SK-N-SH (cell line): ENCODE data around the gene CATSPERB. TPM values are rescaled to one million over a fixed set of nuclear protein-coding genes. Genes with fewer than 3 reads are reported as not detected.

ENCODE experiments used
- CTCF ChIA-PET: fragments of 300-600, 350-600 bp; formaldehyde crosslinking; extraction: SDS; loops from one replicate; lab custom pipeline; 2021; lab: Yijun Ruan, JAX
- POLR2A ChIA-PET: fragments of 350-600 bp; sonication (Branson Sonifier 250); formaldehyde crosslinking; extraction: SDS; loops from one replicate; lab custom pipeline; 2020; ENCODE audit warnings: antibody characterized with exemption, inconsistent platforms; lab: Yijun Ruan, JAX
- DNase-seq: peaks from one replicate; pipeline ENCODE4 v3.0.0; 2012
- H2AFZ ChIP-seq: fragments of 200-600 bp; sonication (generic); 2 replicates; pipeline ENCODE4 v1.8.1; 2016; ENCODE audit warnings: antibody characterized with exemption, mild to moderate bottlenecking, low read depth
- H3F3A ChIP-seq: fragments of 200-600 bp; sonication (generic); replicated peaks from 2 replicates; pipeline ENCODE3; 2016; ENCODE audit warnings: antibody characterized with exemption, mild to moderate bottlenecking; ENCODE audit not compliant: insufficient read depth
- H3K27ac ChIP-seq, 2 experiments: fragments of 200-500 bp in 1 of 2; fragments of 200-600 bp in 1 of 2; sonication (Bioruptor generic) in 1 of 2; sonication (generic), shearing (Covaris generic) in 1 of 2; 2 replicates each; pipeline versions ENCODE4 v1.5.1 to v1.6.1; 2014 to 2016; ENCODE audit warnings: low read depth in 2 of 2, inconsistent platforms in 1 of 2, low read length in 1 of 2, mild to moderate bottlenecking in 1 of 2, mixed read lengths in 1 of 2
- H3K27me3 ChIP-seq: fragments of 200-600 bp; sonication (generic), shearing (Covaris generic); 2 replicates; pipeline ENCODE4 v1.6.1; 2016; ENCODE audit warnings: mixed run types; ENCODE audit not compliant: insufficient read depth
- H3K36me3 ChIP-seq, 2 experiments: fragments of 200-500 bp in 1 of 2; fragments of 200-600 bp in 1 of 2; sonication (Bioruptor generic) in 1 of 2; sonication (generic) in 1 of 2; replicated peaks in 1 of 2; 2 replicates each; pipeline versions ENCODE3 to v1.5.1; 2014 to 2016; ENCODE audit warnings: low read length in 1 of 2, mild to moderate bottlenecking in 1 of 2; ENCODE audit not compliant: insufficient read depth in 2 of 2, control insufficient read depth in 1 of 2
- H3K4me1 ChIP-seq, 2 experiments: fragments of 200-500 bp in 1 of 2; fragments of 200-600 bp in 1 of 2; sonication (Bioruptor generic) in 1 of 2; sonication (generic), shearing (Covaris generic) in 1 of 2; 2 replicates each; pipeline versions ENCODE4 v1.5.1 to v1.6.1; 2014 to 2016; ENCODE audit warnings: low read depth in 1 of 2, low read length in 1 of 2, mixed run types in 1 of 2; ENCODE audit not compliant: insufficient read depth in 2 of 2, control insufficient read depth in 1 of 2
- H3K4me2 ChIP-seq: fragments of 200-600 bp; sonication (generic), shearing (Covaris generic); 2 replicates; pipeline ENCODE4 v1.6.1; 2017; ENCODE audit warnings: mixed run types
- H3K4me3 ChIP-seq, 2 experiments: fragments of 200-500 bp in 1 of 2; fragments of 200-600 bp in 1 of 2; sonication (Bioruptor generic) in 1 of 2; sonication (generic), shearing (Covaris generic) in 1 of 2; 2 replicates each; pipeline versions ENCODE4 v1.5.1 to v1.8.1; 2014 to 2016; ENCODE audit warnings: low read depth in 2 of 2, inconsistent platforms in 1 of 2, low read length in 1 of 2, mild to moderate bottlenecking in 1 of 2, mixed read lengths in 1 of 2, moderate library complexity in 1 of 2
- H3K79me2 ChIP-seq: fragments of 200-600 bp; sonication (generic); 2 replicates; pipeline ENCODE4 v1.8.1; 2017; ENCODE audit warnings: mild to moderate bottlenecking; ENCODE audit not compliant: insufficient read depth
- H3K9ac ChIP-seq: fragments of 200-600 bp; sonication (generic); 2 replicates; pipeline ENCODE4 v1.6.1; 2017; ENCODE audit warnings: mixed run types
- H3K9me2 ChIP-seq: fragments of 200-600 bp; sonication (generic); 2 replicates; pipeline ENCODE4 v1.6.1; 2017; ENCODE audit warnings: mixed run types
- H3K9me3 ChIP-seq: fragments of 200-600 bp; sonication (generic); 2 replicates; pipeline ENCODE4 v1.6.1; 2017; ENCODE audit warnings: mixed run types, mild to moderate bottlenecking, moderate library complexity
- H4K20me1 ChIP-seq: fragments of 200-600 bp; sonication (generic); 2 replicates; pipeline ENCODE4 v1.6.1; 2017; ENCODE audit warnings: mild to moderate bottlenecking, mixed run types; ENCODE audit not compliant: insufficient read depth
- EP300 ChIP-seq, 2 experiments: IDR thresholded peaks; 2 replicates each; pipeline versions ENCODE4 v1.4.0 to v1.6.1; 2012; ENCODE audit warnings: borderline replicate concordance in 1 of 2, low read depth in 1 of 2, low read length in 1 of 2
- FOXM1 ChIP-seq: IDR thresholded peaks from 2 replicates; pipeline ENCODE4 v1.4.0; 2012; ENCODE audit warnings: low read depth, mild to moderate bottlenecking
- GABPA ChIP-seq: IDR thresholded peaks from 2 replicates; pipeline ENCODE4 v1.4.0; 2012; ENCODE audit warnings: low read depth, mild to moderate bottlenecking
- GATA2 ChIP-seq: sonication (generic); formaldehyde crosslinking; IDR thresholded peaks from 2 replicates; pipeline ENCODE4 v1.5.0; 2020; ENCODE audit warnings: mild to moderate bottlenecking, missing genetic modification reagents
- MAX ChIP-seq: IDR thresholded peaks from 2 replicates; pipeline ENCODE4 v1.4.0; 2012; ENCODE audit warnings: low read depth
- MXI1 ChIP-seq: IDR thresholded peaks from 2 replicates; pipeline ENCODE4 v1.6.1; 2012; ENCODE audit warnings: mild to moderate bottlenecking, low read depth, low read length, improper control_type of control experiment
- NFIC ChIP-seq: IDR thresholded peaks from 2 replicates; pipeline ENCODE4 v1.4.0; 2012; ENCODE audit warnings: borderline replicate concordance
- RCOR1 ChIP-seq: fragments of 150-350 bp; IDR thresholded peaks from 2 replicates; pipeline ENCODE4 v1.6.1; 2017; ENCODE audit warnings: antibody characterized with exemption, low read length
- REST ChIP-seq: IDR thresholded peaks from 2 replicates; pipeline ENCODE4 v1.6.1; 2012; ENCODE audit warnings: mild to moderate bottlenecking, low read depth, low read length, moderate library complexity
- RFX5 ChIP-seq: IDR thresholded peaks from 2 replicates; pipeline ENCODE4 v1.6.1; 2012; ENCODE audit warnings: mild to moderate bottlenecking, improper control_type of control experiment, low read length
- TCF12 ChIP-seq: IDR thresholded peaks from 2 replicates; pipeline ENCODE4 v1.4.0; 2012
- TEAD4 ChIP-seq: IDR thresholded peaks from 2 replicates; pipeline ENCODE4 v1.4.0; 2012; ENCODE audit warnings: mild to moderate bottlenecking, borderline replicate concordance; ENCODE audit not compliant: insufficient read depth
- USF1 ChIP-seq: IDR thresholded peaks from 2 replicates; pipeline ENCODE4 v1.4.0; 2012; ENCODE audit warnings: low read depth, borderline replicate concordance
- ZBTB33 ChIP-seq: IDR thresholded peaks from 2 replicates; pipeline ENCODE4 v1.4.0; 2012; ENCODE audit warnings: low read depth, borderline replicate concordance
- WGBS: methylation state at CpG from one replicate; pipeline ENCODE4 v1.1.6; 2017; ENCODE audit warnings: low lambda C conversion rate; 5-methylcytosine and 5-hydroxymethylcytosine counted together
- polyA plus RNA-seq, 3 experiments: library from polyadenylated mRNA; depleted of rRNA; stranded (reverse); fragments of >200 nt; gene quantifications; 2 replicates each; pipeline ENCODE4 v1.2.3, GENCODE V29; 2012

Gene CATSPERB
- polyA plus RNA-seq (2012; rRNA removed) = 0.08 and 0.10 TPM in 2 replicates
- polyA plus RNA-seq (2012; cell fraction: cytosol; rRNA removed) = 0.12 and 0.18 TPM in 2 replicates
- 0.15 TPM in 2 replicates for polyA plus RNA-seq (2012; cell fraction: nucleus; rRNA removed)

GRCh38 chr14:91731986-91732385, at the start of gene CATSPERB:
CATSPERB (minus strand) TSS chr14:91732086; CDS start chr14:91729479, 2,607 bp downstream.
- no peak for TF ChIP-seq ZBTB33
- no peak for TF ChIP-seq MXI1
- TF ChIP-seq MAX = no peak
- no peak for TF ChIP-seq TCF12
- TF ChIP-seq EP300 (IDR thresholded peaks at IDR 0.05; ENCODE audit: borderline replicate concordance in 1 of 2, low read depth in 1 of 2, low read length in 1 of 2) = no peak
- no peak for TF ChIP-seq TEAD4
- TF ChIP-seq FOXM1 = no peak
- TF ChIP-seq GABPA = no peak
- no peak for TF ChIP-seq RCOR1
- TF ChIP-seq GATA2 (CRISPR knock-in tag) = no peak
- TF ChIP-seq NFIC = no peak
- no peak for TF ChIP-seq REST
- no peak for TF ChIP-seq RFX5
- TF ChIP-seq USF1 = no peak
- no peaks in the 10 kb centered on the region for H3K9me2 ChIP-seq
- no peaks in the 10 kb centered on the region for H3K4me1 ChIP-seq
- H4K20me1 ChIP-seq = no peaks in the 10 kb centered on the region
- no peak within 1 kb of the TSS for H3K4me2 ChIP-seq
- H3F3A ChIP-seq = no peaks in the 10 kb centered on the region
- no peak within 1 kb of the TSS for H3K4me3 ChIP-seq
- H3K27me3 ChIP-seq = no peaks in the 10 kb centered on the region; the same call in 1 of the 2 replicates
- H3K9ac ChIP-seq = no peak within 1 kb of the TSS
- ChIA-PET POLR2A (no interaction called here), CTCF (no interaction called here)
- no peaks in the 10 kb centered on the region for H3K79me2 ChIP-seq
- no peaks in the 10 kb centered on the region for H3K9me3 ChIP-seq
- WGBS = 20% methylated on average over 2 of the region's 2 CpGs
- H2AFZ ChIP-seq = no peak within 1 kb of the TSS
- no peak within 1 kb of the TSS for H3K27ac ChIP-seq
- H3K36me3 ChIP-seq = no peaks in the 10 kb centered on the region
- DNase-seq = no peak
